Ovary (tissue), 3 donors: Measurements from ENCODE around the gene NHLRC4.

ENCODE experiments used
- CTCF ChIP-seq, 3 donors: fragments of 450-650 bp in 2 of 3; fragments of 200-600 bp in 1 of 3; IDR thresholded peaks; one replicate each; pipeline versions ENCODE4 v1.5.1 to v1.8.0; 2016 to 2022; ENCODE audit warnings: antibody characterized with exemption in 3 of 3, mild to moderate bottlenecking in 1 of 3
- POLR2A ChIP-seq: fragments of 450-650 bp; IDR thresholded peaks from one replicate; pipeline ENCODE4 v1.6.1; 2017; ENCODE audit warnings: antibody characterized with exemption, mild to moderate bottlenecking, moderate library complexity
- donor health status: DM: no; HTN: no; CAD: no.

GRCh38 chr16:537415-538335 is 29.1 kb upstream of the NHLRC4 start:
- TF ChIP-seq POLR2A (no peak), CTCF (IDR thresholded peaks at IDR 0.05) (no peak)
